GM19438 (cell line): ENCODE measurements around the gene ALKBH3.

ENCODE experiments used
- ATAC-seq: cut with Tn5 transposase; IDR thresholded peaks from one replicate; pipeline ENCODE4 v1.9.1; 2021; ENCODE audit warnings: low read depth; ENCODE audit not compliant: unreplicated experiment

Gene ALKBH3

DNA sequence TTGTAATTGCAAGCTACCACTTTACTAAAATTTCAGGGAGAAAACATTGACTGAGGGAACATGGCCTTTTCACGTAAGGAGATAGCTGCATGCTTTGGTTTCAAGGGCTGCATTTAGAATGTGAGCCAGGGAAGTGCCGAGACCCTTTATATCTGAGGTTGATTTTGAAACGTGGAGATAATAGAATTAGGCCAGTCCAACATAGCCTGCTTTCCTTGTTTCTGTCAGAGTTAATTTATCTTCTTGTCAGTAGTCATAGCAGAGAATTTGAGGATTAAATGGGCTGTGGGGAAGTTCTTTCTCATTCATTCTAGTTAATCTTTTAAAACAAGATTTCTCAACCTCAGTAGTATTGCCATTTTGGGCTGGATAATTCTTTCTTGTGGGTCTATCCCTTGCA, 12.2 kb downstream of the ALKBH3 start:
- no peak for ATAC-seq

DNA sequence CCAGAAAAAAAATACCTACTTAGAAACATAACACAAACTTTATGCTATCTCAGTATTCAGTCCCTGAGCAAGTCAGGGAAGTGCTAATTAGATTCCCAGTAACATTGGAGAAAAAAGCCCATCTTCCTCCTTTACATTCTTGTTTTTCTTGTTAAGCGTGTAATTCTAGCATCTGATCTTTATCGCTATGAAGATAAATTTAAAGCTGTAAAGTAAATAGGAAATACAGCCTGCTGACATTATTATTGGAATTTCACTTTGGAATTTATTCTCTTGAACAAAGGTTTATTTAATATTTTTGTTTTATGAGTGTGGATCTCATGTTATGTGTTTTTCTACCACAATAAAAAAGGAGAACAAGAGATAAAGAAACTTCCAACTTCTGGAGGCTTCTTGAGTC, 13.9 kb downstream of the ALKBH3 start:
- no peak for ATAC-seq

DNA sequence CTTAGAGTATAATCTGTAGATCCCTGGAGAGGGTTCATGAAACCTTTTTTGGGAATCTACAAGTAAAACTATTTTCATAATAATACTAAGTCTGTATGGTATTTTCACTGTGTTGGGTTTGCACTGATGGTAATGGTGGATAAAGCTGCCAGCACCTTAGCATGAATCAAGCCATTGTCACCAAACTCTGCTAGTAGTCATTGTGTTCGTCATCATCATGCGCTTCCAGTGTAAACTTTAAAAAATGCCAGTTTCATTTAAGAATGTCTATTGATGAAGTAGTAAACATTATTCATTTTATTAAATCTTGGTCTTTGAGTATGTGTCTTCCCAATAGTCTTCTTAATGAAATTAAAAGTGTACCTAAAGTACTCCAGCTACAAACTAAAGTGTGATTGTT, 15.0 kb downstream of the ALKBH3 start:
- no peak for ATAC-seq

DNA sequence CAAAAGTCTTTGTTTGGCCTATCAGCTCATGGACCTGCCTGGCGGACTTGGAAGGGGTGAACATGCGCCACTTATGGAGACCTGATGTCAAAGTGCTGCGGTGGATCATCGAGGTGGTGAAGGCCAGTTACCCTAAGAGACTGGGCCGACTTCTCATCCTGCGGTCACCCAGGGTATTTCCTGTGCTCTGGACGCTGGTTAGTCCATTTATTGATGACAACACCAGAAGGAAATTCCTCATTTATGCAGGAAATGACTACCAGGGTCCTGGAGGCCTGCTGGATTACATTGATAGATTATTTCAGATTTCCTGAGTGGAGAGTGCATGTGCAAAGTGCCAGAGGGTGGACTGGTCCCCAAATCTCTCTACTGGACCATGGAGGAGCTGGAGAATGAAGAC, 17.9 kb downstream of the ALKBH3 start:
- ATAC-seq, result no peak

DNA sequence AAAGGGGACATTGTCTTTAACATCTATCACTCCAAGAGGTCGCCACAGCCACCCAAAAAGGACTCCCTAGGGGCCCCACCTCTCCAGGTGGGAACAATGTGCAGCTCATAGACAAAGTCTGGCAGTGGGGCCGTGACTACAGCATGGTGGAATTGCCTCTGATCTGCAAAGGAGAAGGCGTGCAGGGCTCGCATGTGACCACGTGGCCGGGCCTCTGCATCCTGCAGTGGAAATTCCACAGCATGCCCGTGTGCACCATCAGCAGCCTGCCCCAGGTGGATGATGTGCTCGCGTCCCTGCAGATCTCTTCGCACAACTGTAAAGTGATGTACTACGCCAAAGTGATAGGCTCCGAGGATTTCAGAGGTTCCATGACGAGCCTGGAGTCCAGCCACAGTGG, 18.5 kb downstream of the ALKBH3 start:
- ATAC-seq, result no peak

DNA sequence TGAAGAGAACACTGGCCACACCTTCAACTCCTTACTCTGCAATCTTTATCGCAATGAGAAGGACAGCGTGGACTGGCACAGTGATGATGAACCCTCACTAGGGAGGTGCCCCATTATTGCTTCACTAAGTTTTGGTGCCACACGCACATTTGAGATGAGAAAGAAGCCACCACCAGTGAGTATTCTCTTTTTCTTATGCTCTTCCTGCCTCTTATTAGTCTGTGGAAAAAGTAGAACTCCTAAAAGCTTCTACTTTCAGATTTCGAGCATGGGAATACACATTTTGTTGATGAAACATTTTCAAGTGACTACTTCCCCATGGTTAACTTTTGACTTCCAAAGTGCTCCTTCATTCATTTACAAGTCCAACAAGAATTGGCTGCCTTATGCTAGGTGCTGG, 20.9 kb downstream of the ALKBH3 start:
- no peak for ATAC-seq

DNA sequence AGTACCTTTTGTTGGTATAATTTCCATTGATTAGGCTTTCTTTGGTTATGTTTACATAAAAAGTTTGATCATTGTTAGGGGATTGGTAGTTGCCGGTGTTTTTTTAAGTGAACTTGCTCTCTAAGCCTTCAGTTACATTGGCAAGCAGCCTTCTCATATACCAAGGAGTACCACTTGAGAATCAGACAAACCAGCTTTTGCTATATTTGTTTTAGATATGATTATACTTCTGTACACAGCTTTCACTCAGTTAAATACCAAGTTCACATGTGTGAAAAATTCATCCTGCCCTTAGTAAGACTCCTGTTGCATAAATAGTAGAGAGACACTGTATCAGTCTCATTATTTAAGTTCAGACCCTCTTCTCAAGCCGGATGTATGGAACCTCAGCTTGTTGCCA, 22.4 kb downstream of the ALKBH3 start:
- ATAC-seq, result no peak

DNA sequence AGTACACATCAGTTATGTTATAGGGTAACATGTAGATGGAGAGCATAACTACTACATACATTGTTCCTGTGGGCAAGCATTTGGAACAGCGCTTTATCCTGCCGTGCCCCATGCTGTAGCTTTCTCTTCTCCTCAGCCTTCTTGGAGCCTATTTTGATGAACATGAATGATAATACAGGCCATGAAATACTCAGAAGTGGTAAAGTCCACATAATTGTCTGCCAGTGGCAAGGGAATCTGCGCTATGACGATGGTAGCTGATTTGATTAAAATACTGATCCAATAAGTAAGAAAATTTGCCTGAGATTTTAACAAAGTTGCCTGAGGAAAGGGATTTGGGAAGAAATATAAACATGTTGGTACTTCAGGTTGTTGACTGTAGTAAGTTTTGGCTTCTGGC, 23.3 kb downstream of the ALKBH3 start:
- ATAC-seq, result no peak

DNA sequence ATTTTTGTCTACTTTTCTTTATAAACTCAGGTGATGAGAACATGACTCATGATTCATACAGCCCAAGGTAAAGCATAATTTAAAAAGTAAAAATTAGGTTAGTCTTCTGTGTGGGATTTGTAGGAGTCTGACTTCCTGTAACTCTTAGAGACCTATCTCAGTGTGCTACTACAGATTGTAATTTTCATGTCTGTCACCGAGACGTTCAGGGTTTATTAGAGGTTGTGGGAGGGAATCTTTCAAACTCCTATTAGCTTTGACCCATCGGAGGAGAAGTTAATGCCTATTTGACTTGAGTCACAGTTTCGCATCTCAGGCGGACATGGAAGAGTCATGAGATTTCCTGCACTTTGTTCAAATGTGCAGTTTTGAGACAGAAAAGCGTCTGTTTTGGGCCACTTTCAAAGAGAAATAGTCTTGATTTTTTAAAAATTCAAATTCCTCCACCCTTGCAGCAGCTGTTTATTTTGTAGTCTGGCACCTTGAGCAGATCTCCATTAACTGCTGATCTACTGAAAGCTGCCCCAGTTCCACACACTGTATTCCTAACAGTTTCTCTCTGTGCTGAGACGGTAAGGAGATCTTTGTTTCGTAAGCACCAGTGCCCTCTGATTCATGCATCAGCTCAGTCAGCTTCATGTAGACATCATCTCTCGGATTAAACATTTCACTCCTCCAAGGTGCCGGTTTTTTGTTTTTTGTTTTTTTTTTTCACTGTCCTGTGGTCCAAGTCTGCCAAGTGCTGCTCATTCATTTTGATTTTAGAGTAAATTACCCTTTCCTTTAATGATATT, 24.3 kb downstream of the ALKBH3 start:
- ATAC-seq, result no peak

DNA sequence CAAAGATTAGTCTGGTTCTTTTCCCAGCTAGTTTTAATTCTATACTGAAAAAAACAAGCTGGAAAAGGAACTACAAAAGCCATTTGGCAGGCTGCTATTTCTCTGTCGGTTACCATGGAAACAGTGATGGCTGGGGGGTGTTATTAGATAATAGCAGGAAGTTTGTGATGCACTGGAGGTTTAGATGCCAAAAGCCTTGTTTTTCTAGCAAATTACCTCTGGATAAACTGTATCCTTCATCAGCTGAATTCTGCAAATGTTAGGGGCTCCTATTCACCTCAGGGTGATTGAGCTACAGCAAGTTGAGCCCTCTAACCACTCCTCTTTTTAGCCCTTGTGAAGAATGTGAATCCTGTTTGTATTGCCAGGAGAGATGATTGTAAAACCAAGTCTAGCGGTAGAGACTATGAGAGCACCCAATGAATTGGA, 25.2 kb downstream of the ALKBH3 start:
- ATAC-seq, result no peak

DNA sequence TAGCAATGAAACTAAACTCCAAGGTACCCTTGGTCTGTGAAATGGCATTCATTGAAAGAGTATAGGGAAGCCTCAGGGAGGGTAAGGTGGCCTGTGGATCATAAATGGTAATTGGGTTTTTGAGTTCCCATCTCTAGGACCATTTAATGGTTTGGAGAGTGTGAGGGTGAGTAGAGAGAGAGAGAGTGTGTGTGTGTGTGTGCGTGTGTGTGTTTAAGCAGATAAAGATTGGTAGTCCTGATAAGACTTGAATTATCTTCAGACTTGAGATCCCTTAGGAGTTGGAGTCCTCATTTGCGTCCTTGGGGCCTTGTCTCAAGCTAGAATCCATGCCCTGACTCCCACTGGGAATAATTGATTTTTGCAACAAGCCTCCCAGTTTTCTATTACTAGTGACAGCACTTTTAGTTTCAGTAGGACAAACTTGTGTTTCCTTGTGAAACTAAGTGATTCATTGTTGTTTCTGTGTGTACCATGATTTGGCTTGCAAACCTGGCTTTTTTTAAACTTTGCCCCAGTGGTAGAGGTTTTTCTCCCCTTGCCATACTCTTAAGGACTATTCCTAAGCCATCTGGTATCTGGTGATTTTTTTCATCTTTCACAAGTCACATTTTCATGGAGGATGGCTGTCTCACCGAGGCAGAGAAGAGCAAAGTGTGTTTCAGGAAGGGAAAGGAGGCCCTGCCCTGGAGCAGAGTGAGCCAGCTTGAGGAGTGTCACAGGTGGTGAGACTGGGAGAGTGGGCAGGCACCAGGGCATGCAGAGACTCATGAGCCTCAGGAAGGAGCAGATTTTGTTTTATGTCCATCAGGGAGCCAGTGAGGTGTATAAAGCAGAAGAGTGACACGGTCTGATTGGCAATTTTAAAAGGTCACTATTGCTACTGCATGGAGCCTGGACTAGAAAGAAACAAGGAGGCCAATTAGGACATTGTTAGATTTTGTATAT, 26.7 kb downstream of the ALKBH3 start:
- no peak for ATAC-seq

DNA sequence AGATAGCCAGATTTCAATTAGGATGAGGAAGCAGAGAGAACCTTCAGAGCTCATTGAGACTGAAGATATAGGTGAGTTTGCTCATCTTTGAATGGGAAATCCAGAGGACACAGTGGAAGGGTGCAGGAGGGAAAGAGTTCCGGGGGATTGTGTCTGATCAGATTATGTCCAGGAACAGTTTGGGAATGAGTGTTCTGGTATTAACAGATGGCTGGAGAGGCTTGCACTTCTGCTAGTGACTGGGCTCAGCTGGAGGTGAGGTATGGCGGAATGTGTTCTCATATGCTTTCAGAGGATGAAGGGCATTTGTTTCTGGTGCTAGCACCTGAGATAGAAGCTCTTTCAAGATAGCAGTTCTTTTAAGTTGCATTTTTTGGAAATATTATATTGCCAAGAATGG, 27.6 kb downstream of the ALKBH3 start:
- ATAC-seq, result no peak

DNA sequence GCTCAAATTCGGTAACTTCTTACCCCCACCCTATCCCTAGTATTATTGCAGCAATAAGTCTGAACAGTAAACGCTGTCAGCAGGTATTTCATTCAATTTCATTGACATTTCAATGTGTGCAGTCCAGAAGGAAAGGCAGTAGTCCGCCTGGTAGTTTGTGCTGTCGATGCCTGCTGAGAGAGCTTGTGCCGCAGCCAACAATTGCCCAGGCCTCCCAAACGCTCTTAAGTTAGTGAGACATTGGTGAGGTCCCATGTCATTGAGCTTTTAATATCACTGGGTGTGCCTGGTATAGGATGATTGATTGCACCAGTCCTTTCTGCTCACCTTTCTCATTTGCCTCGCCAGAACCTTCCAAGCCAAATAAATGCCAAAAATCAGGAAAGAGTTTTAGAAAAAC, 28.1 kb downstream of the ALKBH3 start:
- no peak for ATAC-seq

DNA sequence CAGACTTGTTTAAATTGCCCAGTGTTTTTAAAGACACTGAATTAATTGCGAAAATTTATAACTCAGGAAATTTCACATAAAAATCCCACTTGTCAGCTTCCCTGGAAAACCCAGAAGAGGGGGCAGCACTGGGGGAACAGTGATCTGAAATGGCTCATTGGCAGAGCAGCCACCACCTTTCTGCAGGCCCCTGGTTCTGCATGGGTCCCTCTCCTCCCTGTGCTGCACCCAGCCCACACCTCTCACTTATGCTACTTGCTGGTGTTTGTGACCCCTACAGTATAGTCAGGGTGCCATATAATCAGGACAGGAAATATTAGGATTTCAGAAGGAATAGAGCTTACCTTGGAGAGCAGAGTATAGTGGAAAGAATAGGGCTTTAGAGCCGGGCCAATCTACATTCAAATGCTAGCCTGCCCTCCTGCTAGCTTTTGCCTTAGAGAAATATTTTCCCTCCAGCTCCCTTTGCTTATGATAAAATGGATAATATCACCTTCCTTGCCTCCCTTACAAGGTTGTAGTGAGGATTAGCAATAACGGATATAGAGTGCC, 33.3 kb downstream of the ALKBH3 start:
- ATAC-seq, result no peak

DNA sequence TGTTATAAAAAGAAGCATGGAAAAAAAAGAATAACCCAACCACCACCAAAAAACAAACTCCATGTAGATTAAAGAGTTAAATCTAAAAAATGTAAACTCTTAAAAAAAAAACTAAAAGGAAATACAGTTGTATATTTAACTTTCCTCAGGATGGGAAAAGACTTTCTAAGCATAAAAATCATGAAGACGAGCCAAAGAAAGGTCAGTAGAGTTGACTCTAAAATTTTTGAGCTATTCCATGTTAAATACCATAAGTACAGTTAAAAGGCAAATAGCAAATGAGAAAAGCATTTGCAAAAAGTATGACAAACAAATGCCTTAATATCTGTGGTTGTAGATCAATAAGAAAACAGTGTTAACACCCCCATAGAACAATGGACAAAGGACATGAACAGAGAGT, 33.8 kb downstream of the ALKBH3 start:
- ATAC-seq, result no peak

DNA sequence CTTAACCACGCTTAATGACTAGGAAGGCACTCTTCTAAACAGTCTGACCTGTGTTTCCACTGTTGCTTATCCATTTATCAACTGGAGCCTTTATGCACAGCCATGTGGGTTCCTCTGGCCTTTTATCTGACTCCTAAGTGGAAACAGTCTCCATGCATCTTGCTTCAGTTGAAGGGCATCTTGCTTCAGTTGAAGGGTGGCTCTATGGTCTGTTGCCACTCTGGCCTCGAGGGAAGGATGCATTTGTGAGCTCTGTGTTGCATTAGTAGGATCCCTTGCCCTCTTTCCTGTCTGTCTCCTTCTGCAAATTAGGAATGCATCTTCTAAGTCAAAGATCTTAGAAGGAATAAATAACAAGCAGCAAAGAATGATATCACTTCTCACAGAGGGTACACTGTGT, 36.0 kb downstream of the ALKBH3 start:
- no peak for ATAC-seq

DNA sequence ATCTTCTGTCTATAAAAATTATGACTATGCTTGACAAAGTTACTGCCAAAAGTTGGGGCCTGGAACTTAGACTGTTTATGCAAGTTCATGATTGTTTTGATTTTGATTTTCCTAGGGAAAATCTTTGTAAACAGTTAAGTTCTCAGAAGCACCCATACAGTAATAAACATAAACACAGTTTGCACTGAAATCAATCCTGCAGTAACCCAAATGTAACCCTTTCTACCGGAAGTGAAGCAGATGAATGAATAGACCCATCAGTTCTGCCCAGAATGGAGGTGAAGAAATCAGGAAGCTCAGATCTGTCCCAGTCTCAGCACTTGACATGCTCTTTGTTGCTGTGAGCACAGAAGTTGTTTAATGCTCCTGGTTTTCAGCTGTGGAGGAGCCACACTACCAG, 37.2 kb downstream of the ALKBH3 start:
- no peak for ATAC-seq

DNA sequence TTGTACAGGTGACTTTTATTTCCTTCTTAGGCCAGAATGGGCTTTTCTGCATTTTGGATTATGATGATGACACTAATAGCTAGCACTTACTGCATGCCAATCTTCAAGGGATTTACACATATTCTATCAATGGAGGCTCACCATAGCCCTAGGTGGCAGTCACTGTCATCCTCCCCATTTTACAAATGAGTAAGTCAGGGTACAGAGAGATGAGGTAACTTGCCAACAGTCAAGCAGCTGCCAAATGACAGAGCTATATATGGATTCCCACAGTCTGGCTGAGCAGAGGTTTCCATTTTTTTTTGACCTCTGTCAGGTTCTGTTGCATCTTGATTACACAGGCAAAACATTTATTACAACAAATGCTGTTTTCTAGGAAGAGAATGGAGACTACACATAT, 38.0 kb downstream of the ALKBH3 start:
- ATAC-seq, result no peak

DNA sequence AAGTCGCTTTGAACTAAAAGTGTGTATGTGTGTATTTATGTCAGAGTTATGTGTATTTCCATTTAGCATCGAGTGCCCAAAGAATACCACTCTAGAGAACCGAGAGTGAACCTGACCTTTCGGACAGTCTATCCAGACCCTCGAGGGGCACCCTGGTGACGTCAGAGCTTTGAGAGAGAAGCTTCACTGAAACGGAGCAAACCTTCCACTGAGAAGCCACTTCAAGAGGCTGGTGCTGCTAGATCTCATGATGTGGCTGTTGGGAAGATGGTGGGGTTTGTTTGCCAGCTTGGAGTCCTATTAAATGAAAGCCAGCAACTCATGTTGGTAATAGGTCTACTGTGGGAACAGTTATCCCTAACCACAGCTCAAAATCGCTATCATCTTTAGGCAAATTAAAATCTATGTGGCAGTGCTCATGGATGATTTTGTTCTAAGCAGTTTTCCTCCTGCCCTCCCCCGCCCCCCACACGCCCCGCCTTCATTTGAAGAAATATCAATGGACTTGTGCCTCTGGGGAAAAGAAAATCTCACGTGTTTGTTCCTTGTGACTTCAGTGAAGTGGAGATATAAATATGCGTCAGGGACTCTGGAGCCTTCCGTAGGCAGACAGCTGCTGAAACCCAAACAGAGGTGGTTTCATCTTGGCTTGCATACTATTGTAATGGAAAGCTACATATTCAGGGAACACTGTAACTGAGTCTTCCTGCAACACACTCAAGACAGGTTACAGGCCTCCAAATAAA, 39.4 kb downstream of the ALKBH3 start:
- no peak for ATAC-seq

DNA sequence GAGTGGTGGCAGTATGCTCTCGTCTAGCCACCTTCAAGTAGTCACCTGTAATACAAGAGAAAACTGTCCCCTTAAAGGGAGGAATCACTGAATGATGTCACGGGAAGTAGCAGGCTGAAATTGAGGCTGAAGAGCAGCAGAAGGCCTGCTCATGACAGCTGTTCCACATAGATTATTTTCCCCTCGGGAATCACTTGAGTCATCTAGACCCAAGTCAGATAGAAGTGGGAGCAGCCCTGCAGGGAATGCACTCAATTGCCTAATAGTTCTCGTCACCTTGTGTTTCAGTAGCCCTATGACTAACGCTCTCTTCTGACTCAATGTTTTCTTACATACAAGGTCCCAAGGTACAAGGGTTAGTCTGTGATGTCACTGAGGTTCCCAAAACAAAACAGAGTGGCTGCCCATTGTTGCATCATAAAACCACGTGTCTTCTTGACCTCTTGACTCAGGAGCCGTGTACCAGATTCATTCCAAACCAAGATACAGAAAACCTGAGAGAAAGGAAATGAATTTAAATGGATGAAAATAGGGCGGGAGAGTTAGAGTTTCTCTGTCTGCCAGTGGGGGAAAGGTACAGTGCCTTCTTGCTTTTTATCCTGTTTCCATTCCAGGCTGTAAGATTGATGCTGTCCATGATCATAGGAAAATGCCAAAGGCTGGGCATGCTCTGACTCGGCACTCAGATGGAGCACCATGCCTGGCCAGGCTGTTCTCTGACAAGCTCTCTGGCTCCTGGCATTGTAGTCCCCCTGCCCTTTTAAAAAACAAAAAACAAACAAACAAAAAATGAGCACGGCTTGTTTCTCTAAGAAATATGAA, 40.2 kb downstream of the ALKBH3 start:
- no peak for ATAC-seq
